GM23338 (cell line): ENCODE results near the gene APIP. TPM values are rescaled to one million over a fixed set of nuclear protein-coding genes. Genes with fewer than 3 reads are reported as not detected.

ENCODE experiments used
- ATAC-seq: fragments of 200-7000 bp; cut with Tn5 transposase; 3 replicates; pipeline ENCODE4 v1.9.1; 2020
- DNase-seq: peaks from one replicate; pipeline ENCODE4 v3.0.0-alpha.2; 2015; ENCODE audit warnings: low spot score
- H2AFZ ChIP-seq: fragments of 200-600 bp; sonication (generic); 2 replicates; pipeline ENCODE4 v1.8.0; 2016; ENCODE audit warnings: antibody characterized with exemption, mild to moderate bottlenecking, moderate library complexity
- H3F3A ChIP-seq: fragments of 200-600 bp; sonication (generic); replicated peaks from 2 replicates; pipeline ENCODE4 v1.8.0; 2017; ENCODE audit warnings: antibody characterized with exemption, mixed run types, low read depth
- H3K27ac ChIP-seq: fragments of 200-600 bp; sonication (generic); 2 replicates; pipeline ENCODE4 v1.6.1; 2016; ENCODE audit warnings: low read depth
- H3K27me3 ChIP-seq: fragments of 200-600 bp; sonication (generic); 2 replicates; pipeline ENCODE4 v1.8.0; 2016; ENCODE audit warnings: mild to moderate bottlenecking, mixed run types, moderate library complexity; ENCODE audit not compliant: insufficient read depth
- H3K36me3 ChIP-seq: fragments of 200-600 bp; sonication (generic); 2 replicates; pipeline ENCODE4 v1.8.0; 2016; ENCODE audit warnings: mild to moderate bottlenecking; ENCODE audit not compliant: insufficient read depth
- H3K4me1 ChIP-seq: fragments of 200-600 bp; sonication (generic); 2 replicates; pipeline ENCODE4 v1.8.0; 2016; ENCODE audit warnings: mild to moderate bottlenecking, moderate library complexity; ENCODE audit not compliant: insufficient read depth
- H3K4me2 ChIP-seq: fragments of 200-600 bp; sonication (generic); 2 replicates; pipeline ENCODE4 v1.7.1; 2017; ENCODE audit warnings: mixed run types
- H3K4me3 ChIP-seq: fragments of 200-600 bp; sonication (generic); 2 replicates; pipeline ENCODE4 v1.6.1; 2016; ENCODE audit warnings: mixed run types
- H3K79me2 ChIP-seq: fragments of 200-600 bp; sonication (generic); replicated peaks from 2 replicates; pipeline ENCODE4 v1.8.0; 2017; ENCODE audit warnings: mild to moderate bottlenecking; ENCODE audit not compliant: insufficient read depth
- H3K9me2 ChIP-seq: fragments of 200-600 bp; sonication (generic); 2 replicates; pipeline ENCODE4 v1.8.0; 2017; ENCODE audit not compliant: insufficient read depth
- H4K20me1 ChIP-seq: fragments of 200-600 bp; sonication (generic); replicated peaks from 2 replicates; pipeline ENCODE4 v1.8.0; 2017; ENCODE audit warnings: mild to moderate bottlenecking; ENCODE audit not compliant: insufficient read depth
- H3K27ac Mint-ChIP-seq: 2 replicates; pipeline ENCODE4 v1.8.0; 2020; ENCODE audit warnings: inconsistent platforms, mild to moderate bottlenecking, moderate library complexity, mixed read lengths
- H3K27me3 Mint-ChIP-seq: 3 replicates; pipeline ENCODE4 v1.8.0; 2022; ENCODE audit warnings: low read depth, mild to moderate bottlenecking, moderate library complexity, mixed read lengths, inconsistent platforms; ENCODE audit not compliant: insufficient read depth, poor library complexity
- H3K36me3 Mint-ChIP-seq: 3 replicates; pipeline ENCODE4 v1.8.0; 2021; ENCODE audit warnings: low read depth, mild to moderate bottlenecking, inconsistent platforms, moderate library complexity, mixed read lengths
- H3K4me1 Mint-ChIP-seq: 3 replicates; pipeline ENCODE4 v1.8.0; 2020; ENCODE audit warnings: mild to moderate bottlenecking, inconsistent platforms, mixed read lengths
- H3K4me3 Mint-ChIP-seq: 3 replicates; pipeline ENCODE4 v1.8.0; 2021; ENCODE audit warnings: moderate library complexity, mild to moderate bottlenecking, inconsistent platforms, mixed read lengths
- H3K9me3 Mint-ChIP-seq: 3 replicates; pipeline ENCODE4 v1.8.0; 2020; ENCODE audit warnings: moderate library complexity, mild to moderate bottlenecking, inconsistent platforms, mixed read lengths
- CTCF ChIP-seq, 2 experiments: fragments of 200-600 bp in 1 of 2; sonication (generic) in 1 of 2; conservative IDR thresholded peaks; 2 replicates each; pipeline versions ENCODE4 v1.5.1 to v1.6.1; 2016 to 2017; ENCODE audit warnings: antibody characterized with exemption in 2 of 2, low read depth in 2 of 2, mild to moderate bottlenecking in 2 of 2, moderate library complexity in 1 of 2
- NANOG ChIP-seq: IDR thresholded peaks from 2 replicates; pipeline ENCODE4 v1.6.1; 2016; ENCODE audit warnings: antibody characterized with exemption, borderline replicate concordance
- POLR2AphosphoS5 ChIP-seq: IDR thresholded peaks from 2 replicates; pipeline ENCODE4 v1.6.1; 2016; ENCODE audit warnings: antibody characterized with exemption, low read depth
- REST ChIP-seq: IDR thresholded peaks from one replicate; pipeline ENCODE4 v1.6.1; 2018; ENCODE audit warnings: antibody characterized with exemption; ENCODE audit not compliant: unreplicated experiment
- ZNF462 ChIP-seq: fragments of 250-450 bp; sonication (Bioruptor Pico); IDR thresholded peaks from 2 replicates; pipeline ENCODE4 v1.5.0; 2020; ENCODE audit warnings: mild to moderate bottlenecking, moderate library complexity
- polyA plus RNA-seq: library from polyadenylated mRNA; unstranded; fragments of >200 nt; fragmentation: Nextera tagmentation; extraction: Ambion mirVana; gene quantifications from 2 replicates; pipeline ENCODE4 v1.2.1, GENCODE V29; 2016
- total RNA-seq: library from RNA; depleted of rRNA; stranded (reverse); fragments of >200 nt; shearing (Covaris generic); gene quantifications from 2 replicates; pipeline ENCODE4 v1.2.3, GENCODE V29; 2014

The APIP gene
- total and polyA plus RNA-seq, 2 experiments from 2014 or later = 35.7 to 50.3 TPM

GRCh38 chr11:34928268-34928959, 12.2 kb upstream of the APIP start:
- no peak for ATAC-seq
- no peak overlapping the region for H2AFZ ChIP-seq
- no peaks in the 10 kb centered on the region for H3K36me3 ChIP-seq
- H3F3A ChIP-seq = no peaks in the 10 kb centered on the region
- no peak overlapping the region for H3K4me3 ChIP-seq
- H3K79me2 ChIP-seq = peaks cover 78% of the 10 kb centered on the region
- no peak overlapping the region; the same call in 1 of the 2 replicates for H3K4me2 ChIP-seq
- Mint-ChIP-seq H3K4me1 (peaks cover 24% of the 10 kb centered on the region), H3K4me3 (no peak overlapping the region), H3K27ac (no peak overlapping the region), H3K9me3 (no peaks in the 10 kb centered on the region), H3K36me3 (no peaks in the 10 kb centered on the region), H3K27me3 (peaks cover 4% of the 10 kb centered on the region)
- TF ChIP-seq ZNF462 (CRISPR knock-in tag) = no peak
- no peak for TF ChIP-seq POLR2AphosphoS5
- no peak for TF ChIP-seq CTCF (conservative IDR thresholded peaks at IDR 0.05; ENCODE audit: low read depth in 2 of 2)
- TF ChIP-seq REST = no peak
- TF ChIP-seq NANOG = no peak
- no peaks in the 10 kb centered on the region for H3K9me2 ChIP-seq
- peaks cover 14% of the 10 kb centered on the region for H3K4me1 ChIP-seq
- no peak overlapping the region for H3K27ac ChIP-seq
- no peak for DNase-seq
- no peaks in the 10 kb centered on the region for H3K27me3 ChIP-seq
- H4K20me1 ChIP-seq = peaks cover 14% of the 10 kb centered on the region; the same call in 1 of the 2 replicates
